Suprapubic skin (tissue), 4 donors: ENCODE results near the gene CYP2R1. TPM values are rescaled to one million over a fixed set of nuclear protein-coding genes. Genes with fewer than 3 reads are reported as not detected.

Experiments used
- DNase-seq, 2 donors: peaks; one replicate each; pipeline ENCODE4 v3.0.0-alpha.2; 2019; ENCODE audit warnings: low spot score in 2 of 2
- H3K27ac ChIP-seq: fragments of 200-600 bp; sonication (generic); one replicate; pipeline ENCODE4 v1.5.1; 2019
- H3K27me3 ChIP-seq: fragments of 200-600 bp; sonication (generic); one replicate; pipeline ENCODE4 v1.5.1; 2019
- H3K36me3 ChIP-seq: fragments of 200-600 bp; sonication (generic); one replicate; pipeline ENCODE4 v1.5.1; 2019
- H3K4me1 ChIP-seq: fragments of 200-600 bp; sonication (generic); one replicate; pipeline ENCODE4 v1.5.1; 2019
- H3K4me3 ChIP-seq: fragments of 200-600 bp; sonication (generic); one replicate; pipeline ENCODE4 v1.5.1; 2019; ENCODE audit warnings: mild to moderate bottlenecking
- H3K9me3 ChIP-seq: fragments of 200-600 bp; sonication (generic); one replicate; pipeline ENCODE4 v1.5.1; 2019
- CTCF ChIP-seq, 2 donors: fragments of 200-600 bp in 1 of 2; fragments of 450-650 bp in 1 of 2; sonication (generic) in 1 of 2; IDR thresholded peaks; one replicate each; pipeline ENCODE4 v1.5.1; 2016 to 2019; ENCODE audit warnings: antibody characterized with exemption in 2 of 2, mild to moderate bottlenecking in 1 of 2, moderate library complexity in 1 of 2
- EP300 ChIP-seq: sonication (generic); formaldehyde crosslinking; IDR thresholded peaks from one replicate; pipeline ENCODE4 v1.6.1; 2017; ENCODE audit warnings: antibody characterized with exemption
- POLR2A ChIP-seq, 2 donors: fragments of 450-650 bp; IDR thresholded peaks; one replicate each; pipeline ENCODE4 v1.6.1; 2017; ENCODE audit warnings: antibody characterized with exemption in 2 of 2, mild to moderate bottlenecking in 2 of 2, moderate library complexity in 2 of 2
- POLR2AphosphoS5 ChIP-seq, 3 donors: sonication (generic); formaldehyde crosslinking; IDR thresholded peaks; one replicate each; pipeline ENCODE4 v1.6.1; 2017; ENCODE audit warnings: antibody characterized with exemption in 3 of 3
- WGBS: methylation state at CpG from one replicate; pipeline ENCODE4 v1.1.5; 2018; 5-methylcytosine and 5-hydroxymethylcytosine counted together
- total RNA-seq, 4 donors: library from RNA; depleted of rRNA; stranded (reverse); fragments of >200 nt; gene quantifications; one replicate each; pipeline ENCODE4 v1.1.0, GENCODE V29; 2016

The CYP2R1 gene
- total RNA-seq = 10 to 100 TPM; 14.0 to 41.3 (median 20.6) TPM

GRCh38 chr11:14892036-14892556 lies at the start of gene CYP2R1:
CYP2R1 (minus strand) TSS chr11:14892231; CDS start chr11:14892205, 26 bp downstream.
- WGBS = 0% methylated on average over 7 of the region's 36 CpGs

GRCh38 chr11:14938936-14939335 lies 46.9 kb upstream of the CYP2R1 start:
- 44% methylated on average over 1 of the region's 1 CpG for WGBS
- Histone ChIP-seq H3K9me3 (no peaks in the 10 kb centered on the region), H3K27me3 (no peaks in the 10 kb centered on the region), H3K27ac (no peak overlapping the region), H3K4me3 (no peak overlapping the region), H3K4me1 (no peaks in the 10 kb centered on the region), H3K36me3 (no peaks in the 10 kb centered on the region)
- DNase-seq = no peak
- TF ChIP-seq CTCF (IDR thresholded peaks at IDR 0.05) = no peak
- TF ChIP-seq POLR2A (IDR thresholded peaks at IDR 0.05) = no peak
- TF ChIP-seq EP300 = no peak
- TF ChIP-seq POLR2AphosphoS5 (IDR thresholded peaks at IDR 0.05) = no peak

More at GRCh38 chr11:14892036-14892556, at the start of gene CYP2R1:
- Histone ChIP-seq H3K4me3 (peak within 1 kb of the TSS; percentile 86), H3K27ac (peak within 1 kb of the TSS; percentile 95), H3K36me3 (no peaks in the 10 kb centered on the region), H3K27me3 (no peaks in the 10 kb centered on the region), H3K9me3 (no peaks in the 10 kb centered on the region), H3K4me1 (peaks cover 38% of the 10 kb centered on the region)
- DNase-seq = peak; percentile 97
- TF ChIP-seq POLR2A (IDR thresholded peaks at IDR 0.05) (peak in 1 of 2 donors; percentile 61), EP300 (no peak), POLR2AphosphoS5 (IDR thresholded peaks at IDR 0.05) (peak in 1 of 3 donors; percentile 6), CTCF (IDR thresholded peaks at IDR 0.05) (no peak)

GRCh38 chr11:14934641-14935351 lies 42.8 kb upstream of the CYP2R1 start:
- Histone ChIP-seq H3K4me1 (no peaks in the 10 kb centered on the region), H3K4me3 (no peak overlapping the region), H3K36me3 (no peaks in the 10 kb centered on the region), H3K9me3 (no peaks in the 10 kb centered on the region), H3K27me3 (no peaks in the 10 kb centered on the region), H3K27ac (no peak overlapping the region)
- TF ChIP-seq POLR2AphosphoS5 (IDR thresholded peaks at IDR 0.05) (no peak), EP300 (no peak), POLR2A (IDR thresholded peaks at IDR 0.05) (no peak), CTCF (IDR thresholded peaks at IDR 0.05) (no peak)
- DNase-seq = no peak
- WGBS = 96% methylated on average over 1 of the region's 1 CpG

GRCh38 chr11:14932447-14932846 lies 40.4 kb upstream of the CYP2R1 start:
- TF ChIP-seq POLR2A (IDR thresholded peaks at IDR 0.05) (no peak), POLR2AphosphoS5 (IDR thresholded peaks at IDR 0.05) (no peak), EP300 (no peak), CTCF (IDR thresholded peaks at IDR 0.05) (no peak)
- H3K4me1 ChIP-seq = no peaks in the 10 kb centered on the region
- H3K9me3 ChIP-seq = no peaks in the 10 kb centered on the region
- no peaks in the 10 kb centered on the region for H3K36me3 ChIP-seq
- H3K27ac ChIP-seq = no peak overlapping the region
- no peaks in the 10 kb centered on the region for H3K27me3 ChIP-seq
- no peak for DNase-seq
- H3K4me3 ChIP-seq = no peak overlapping the region

GRCh38 chr11:14930369-14930768 lies 38.3 kb upstream of the CYP2R1 start:
- 66% methylated on average over 2 of the region's 2 CpGs for WGBS

More at GRCh38 chr11:14930369-14930768, 38.3 kb upstream of the CYP2R1 start:
- H3K4me3 ChIP-seq = no peak overlapping the region
- H3K9me3 ChIP-seq = no peaks in the 10 kb centered on the region
- H3K27ac ChIP-seq = no peak overlapping the region
- no peaks in the 10 kb centered on the region for H3K27me3 ChIP-seq
- H3K36me3 ChIP-seq = no peaks in the 10 kb centered on the region
- TF ChIP-seq POLR2A (IDR thresholded peaks at IDR 0.05) (no peak), EP300 (no peak), POLR2AphosphoS5 (IDR thresholded peaks at IDR 0.05) (no peak), CTCF (IDR thresholded peaks at IDR 0.05) (no peak)
- no peaks in the 10 kb centered on the region for H3K4me1 ChIP-seq
- no peak for DNase-seq
